SH-SY5Y (cell line): ENCODE measurements around the gene CACNA1A.

Experiments
- GATA2 ChIP-seq: IDR thresholded peaks from 2 replicates; pipeline ENCODE4 v1.6.1; 2011; ENCODE audit warnings: mild to moderate bottlenecking, low read depth, low read length
- GATA3 ChIP-seq: IDR thresholded peaks from 2 replicates; pipeline ENCODE4 v1.6.1; 2011; ENCODE audit warnings: low read depth, mild to moderate bottlenecking, low read length, moderate library complexity

Gene CACNA1A

DNA sequence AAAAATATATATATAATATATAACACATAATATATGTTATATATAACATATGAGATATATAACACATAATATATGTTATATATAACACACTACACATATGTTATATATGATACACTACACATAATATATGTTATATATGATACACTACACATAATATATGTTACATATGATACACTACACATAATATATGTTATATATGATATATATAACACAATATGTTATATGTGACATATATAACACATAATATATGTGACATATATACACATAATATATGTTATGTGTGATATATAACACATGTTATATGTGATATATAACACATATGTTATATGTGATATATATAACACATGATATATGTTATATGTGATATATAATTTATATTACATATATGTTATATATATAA lies 129.7 kb downstream of the CACNA1A start:
- TF ChIP-seq GATA2 = no peak
- no peak for TF ChIP-seq GATA3

DNA sequence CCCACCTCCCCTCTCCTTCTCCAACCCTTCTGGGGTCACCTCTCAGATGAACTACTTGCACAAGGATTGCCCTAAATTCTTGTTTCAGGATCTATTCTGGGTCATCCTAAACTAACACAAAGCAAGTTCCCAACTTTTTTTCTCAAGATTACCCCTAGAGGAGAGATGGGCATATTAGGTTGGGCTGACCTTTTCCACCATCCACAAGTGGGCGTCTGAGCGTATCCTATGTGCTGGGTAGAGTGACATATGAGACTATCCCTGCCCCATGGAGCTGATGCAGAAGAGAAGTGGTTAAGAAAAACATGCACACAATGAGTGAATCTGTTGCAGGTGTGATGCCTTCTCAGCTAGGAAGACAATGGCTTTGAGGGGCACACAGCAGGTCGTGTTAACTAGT lies 132.7 kb downstream of the CACNA1A start:
- TF ChIP-seq GATA2 (no peak), GATA3 (no peak)

DNA sequence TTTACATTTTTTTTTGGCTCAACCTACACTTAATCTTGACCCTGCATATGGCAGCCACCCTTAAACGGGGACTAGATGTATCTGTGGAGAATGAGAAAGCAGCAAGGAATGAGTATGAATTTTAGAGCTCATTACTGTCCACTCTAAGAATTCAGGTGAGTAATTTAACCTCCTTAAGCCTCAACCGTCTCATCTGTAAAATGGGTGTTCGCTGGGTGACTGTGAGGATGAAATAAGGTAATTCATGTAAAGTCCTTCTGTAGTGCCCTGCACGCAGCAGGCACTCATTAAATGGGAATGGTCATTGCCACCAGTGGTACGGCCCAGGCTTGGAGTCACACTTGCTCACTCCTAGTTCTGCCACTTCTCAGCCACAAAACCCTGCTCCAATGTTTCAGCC lies 135.3 kb downstream of the CACNA1A start:
- TF ChIP-seq GATA3 (no peak), GATA2 (no peak)

DNA sequence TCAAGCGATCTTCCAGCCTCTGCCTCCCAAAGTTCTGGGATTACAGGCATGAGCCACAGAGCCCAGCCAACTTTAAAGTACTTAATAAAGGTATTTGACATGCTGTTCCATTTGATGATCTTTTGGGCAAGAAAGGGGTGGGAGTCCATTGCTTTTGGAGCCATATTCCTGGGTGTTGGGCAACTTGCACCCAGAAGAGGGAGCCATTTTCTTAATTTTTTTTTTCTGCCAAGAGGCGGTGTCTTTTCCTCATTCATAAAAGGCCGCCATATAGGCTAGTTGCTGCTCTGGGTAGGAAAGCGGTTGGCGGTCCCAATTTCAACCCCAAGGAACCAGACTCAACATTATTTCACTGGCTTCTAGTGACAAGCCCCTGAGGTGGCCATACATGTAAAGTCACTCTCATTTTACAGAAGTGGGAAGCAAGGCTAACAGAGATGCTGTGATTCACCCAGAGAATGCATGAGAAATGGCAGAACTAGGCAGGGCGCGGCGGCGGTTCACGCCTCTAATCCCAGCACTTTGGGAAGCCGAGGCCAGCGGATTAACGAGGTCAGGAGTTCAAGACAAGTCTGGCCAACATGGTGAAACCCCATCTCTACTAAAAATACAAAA lies 139.6 kb downstream of the CACNA1A start:
- TF ChIP-seq GATA2 = no peak
- no peak for TF ChIP-seq GATA3

DNA sequence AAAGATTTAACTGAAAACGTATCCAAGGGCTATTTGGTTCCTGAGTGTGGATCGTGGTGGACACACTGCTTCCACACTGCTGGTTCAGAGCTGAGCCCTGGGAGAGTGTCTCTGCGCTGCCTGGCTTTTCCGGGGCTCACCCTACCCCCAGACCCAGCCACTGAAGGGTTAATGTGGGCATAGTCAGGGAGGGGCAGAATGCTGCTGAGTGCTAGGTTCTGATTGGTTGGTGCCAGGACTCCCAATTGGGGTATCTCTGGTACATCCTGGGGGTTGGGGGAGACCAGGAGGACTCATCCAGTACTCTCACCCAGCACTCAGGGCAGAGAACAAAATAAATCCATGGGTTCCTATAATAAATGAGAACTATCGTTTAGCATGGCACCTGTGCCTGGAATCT lies 142.3 kb downstream of the CACNA1A start:
- TF ChIP-seq GATA2 (no peak), GATA3 (no peak)

DNA sequence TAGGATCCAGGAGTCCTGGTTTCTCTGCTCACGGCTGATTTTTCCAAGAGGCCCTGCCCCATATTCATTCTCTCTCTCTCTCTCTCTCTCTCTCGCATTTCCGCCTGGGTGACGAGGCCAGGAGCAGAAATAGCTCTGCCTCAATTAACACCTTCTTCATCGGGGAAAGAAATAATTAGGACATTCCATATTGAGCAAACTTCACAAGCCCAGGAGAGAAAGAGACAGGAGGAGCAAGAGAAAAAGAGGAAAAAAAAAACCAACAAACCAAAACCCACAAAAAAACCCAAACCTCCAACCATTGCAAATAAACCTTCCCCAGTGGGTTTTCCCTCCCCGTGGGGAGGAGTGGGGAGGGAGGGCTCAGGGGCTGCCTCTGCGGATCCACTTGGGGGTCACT lies 143.0 kb downstream of the CACNA1A start:
- TF ChIP-seq GATA3 (no peak), GATA2 (no peak)

DNA sequence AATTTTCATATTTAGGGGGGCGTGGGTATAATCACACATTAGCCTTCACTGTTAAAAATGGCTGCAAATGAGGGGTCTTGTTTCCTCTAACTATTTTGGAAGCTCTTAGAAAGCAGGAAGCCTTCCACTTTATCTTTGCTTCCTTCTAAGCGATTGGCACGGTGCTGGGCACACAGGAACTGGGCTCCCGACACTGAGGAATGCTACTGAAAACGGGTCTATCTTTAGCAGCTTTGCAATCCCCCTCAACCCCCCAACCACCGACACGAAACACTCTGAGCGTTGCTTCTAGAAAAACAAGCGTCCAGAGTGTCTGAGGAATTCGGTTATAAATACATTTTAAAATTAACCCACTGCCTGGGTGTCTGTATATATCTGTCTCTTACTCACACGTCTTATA lies 143.6 kb downstream of the CACNA1A start:
- no peak for TF ChIP-seq GATA2
- no peak for TF ChIP-seq GATA3

DNA sequence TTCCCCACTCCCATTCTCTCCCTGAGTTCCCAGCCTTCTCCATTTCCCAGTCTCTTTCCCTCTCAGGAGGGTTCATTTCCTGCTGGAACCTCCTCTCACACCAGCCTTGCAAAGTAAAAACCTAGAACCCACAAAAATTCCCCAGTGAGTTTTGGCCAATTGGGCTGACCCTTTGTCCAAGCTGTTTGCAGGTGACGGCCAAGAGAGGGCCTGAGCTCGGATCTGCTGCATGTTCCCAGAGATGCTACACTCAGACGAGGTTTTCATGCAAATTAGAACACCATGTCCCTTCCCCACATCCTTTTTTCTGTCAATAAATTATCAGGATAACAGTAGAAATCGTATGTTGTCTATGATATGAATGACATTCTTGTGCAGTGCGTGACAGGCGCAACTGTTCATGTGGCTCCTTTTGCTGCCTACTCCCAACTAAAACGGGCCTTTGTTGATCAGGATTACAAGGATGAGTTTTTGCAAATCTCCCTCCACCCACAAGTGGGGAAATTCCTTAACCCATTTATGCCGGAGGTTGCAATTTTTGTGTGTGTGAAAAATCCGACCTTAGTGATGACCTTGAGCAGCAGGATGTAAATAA lies 149.5 kb downstream of the CACNA1A start:
- TF ChIP-seq GATA3 (no peak), GATA2 (no peak)

DNA sequence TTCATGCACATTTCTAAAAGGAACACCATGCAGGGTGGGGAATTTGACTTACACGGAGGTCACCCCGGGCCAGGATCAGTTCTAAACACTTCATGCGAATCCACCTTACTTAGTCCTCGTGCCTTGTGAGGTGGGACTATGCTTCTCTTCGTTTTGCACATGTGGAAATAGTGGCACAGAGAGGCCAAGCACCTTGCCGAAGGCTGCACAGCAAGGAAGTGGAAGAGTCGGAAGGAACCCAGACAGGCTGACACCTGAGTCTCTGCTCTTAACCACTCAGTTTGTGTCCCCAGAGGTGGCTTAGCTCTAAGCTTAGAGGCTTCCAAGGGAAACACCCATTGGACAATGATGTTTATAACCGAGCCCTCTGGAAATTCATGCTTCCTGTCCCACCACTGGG lies 150.1 kb downstream of the CACNA1A start:
- TF ChIP-seq GATA3 = no peak
- no peak for TF ChIP-seq GATA2

DNA sequence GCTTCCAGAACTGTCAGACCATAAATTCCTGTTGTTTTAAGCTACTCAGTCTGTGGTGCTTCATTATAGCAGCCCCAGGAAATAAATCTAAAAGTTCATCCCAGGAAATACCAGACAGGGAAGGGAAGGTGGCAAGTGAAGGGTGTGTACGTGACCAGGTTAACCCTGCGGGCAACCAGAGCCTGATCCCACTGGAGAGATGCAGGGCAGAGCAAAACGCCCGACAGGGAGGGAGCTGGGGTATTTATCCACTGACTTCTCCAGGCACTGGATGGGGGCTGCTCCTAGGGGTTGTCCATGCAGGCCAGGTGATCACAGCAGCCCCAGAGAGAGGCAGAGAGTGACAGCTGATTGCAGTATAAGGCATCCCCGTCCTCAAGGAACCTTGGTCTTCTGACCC lies 150.9 kb downstream of the CACNA1A start:
- TF ChIP-seq GATA3 (no peak), GATA2 (no peak)

DNA sequence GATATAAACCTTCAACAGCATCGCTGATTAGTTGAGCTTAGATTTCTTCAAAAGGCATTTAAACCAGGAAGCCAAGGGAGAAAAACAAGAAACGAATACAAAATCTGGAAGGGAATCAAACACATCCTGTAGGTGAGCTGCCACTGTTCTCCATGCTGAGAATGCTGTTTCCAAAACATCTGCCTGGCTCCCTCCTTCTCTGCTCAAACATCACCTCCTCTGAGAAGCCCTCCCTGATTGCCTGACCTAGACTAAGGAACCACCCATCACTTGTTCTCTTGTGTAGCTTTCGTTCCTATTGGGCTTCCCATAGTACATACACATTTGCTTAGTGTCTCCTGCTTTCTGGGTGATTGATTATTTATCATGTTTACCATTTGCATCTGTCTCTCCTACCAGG lies 152.7 kb downstream of the CACNA1A start:
- TF ChIP-seq GATA3 (no peak), GATA2 (no peak)

DNA sequence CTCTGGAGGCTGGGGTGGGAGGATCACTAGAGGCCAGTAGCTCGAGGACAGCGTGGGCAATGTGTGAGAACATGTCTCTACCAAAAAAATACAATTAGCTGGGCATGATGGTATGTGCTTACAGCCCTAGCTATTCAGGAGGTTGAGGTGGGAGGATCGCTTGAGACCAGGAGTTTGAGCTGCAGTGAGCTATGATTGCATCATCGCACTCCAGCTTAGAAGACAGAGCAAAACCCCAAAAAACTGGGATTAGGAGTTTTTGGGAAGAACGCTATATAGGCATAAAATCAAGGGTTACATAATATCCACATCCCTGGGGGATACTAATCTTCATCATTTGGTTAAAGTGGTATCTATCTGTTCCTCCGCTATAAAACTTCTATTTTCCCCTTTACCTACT lies 155.5 kb downstream of the CACNA1A start:
- TF ChIP-seq GATA2 (no peak), GATA3 (no peak)

DNA sequence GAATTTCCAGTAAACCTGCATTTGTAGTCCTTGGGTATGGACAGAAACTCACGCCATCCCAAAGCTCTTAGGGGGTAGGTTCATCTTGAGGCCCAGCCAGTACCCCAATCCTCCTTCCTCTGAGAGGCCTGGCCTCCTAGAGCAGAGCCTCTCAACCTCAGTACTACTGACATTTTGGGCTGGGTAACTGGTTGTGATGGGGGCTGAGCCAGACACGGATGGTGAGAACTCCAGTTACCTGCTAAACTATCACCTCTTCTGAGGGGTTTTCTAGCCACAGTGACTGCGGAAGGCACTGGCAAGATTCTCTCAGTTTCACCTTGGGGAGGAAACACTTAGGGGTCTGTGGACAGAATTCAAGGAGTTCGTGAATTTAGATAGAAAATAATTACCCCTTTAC lies 156.2 kb downstream of the CACNA1A start:
- no peak for TF ChIP-seq GATA2
- TF ChIP-seq GATA3 = no peak

DNA sequence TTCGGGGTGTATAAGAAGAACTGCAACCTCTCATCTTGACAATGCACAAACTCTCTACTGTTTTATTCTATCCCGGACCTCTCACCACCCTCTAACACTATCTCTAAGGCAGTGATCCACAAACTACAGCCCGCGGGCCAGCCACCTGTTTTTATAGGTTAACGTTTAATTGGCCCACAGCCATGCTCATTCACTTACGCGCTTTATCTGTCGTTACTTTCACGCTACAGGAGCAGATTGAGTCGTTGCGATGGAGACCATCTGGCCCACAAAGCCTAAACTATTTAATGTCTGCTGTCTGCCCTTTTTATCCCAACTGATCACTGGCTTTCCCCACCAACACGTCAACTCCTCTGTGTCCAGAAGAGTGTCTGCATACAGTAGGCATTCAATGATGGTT lies 158.9 kb downstream of the CACNA1A start:
- TF ChIP-seq GATA2 = no peak
- no peak for TF ChIP-seq GATA3

DNA sequence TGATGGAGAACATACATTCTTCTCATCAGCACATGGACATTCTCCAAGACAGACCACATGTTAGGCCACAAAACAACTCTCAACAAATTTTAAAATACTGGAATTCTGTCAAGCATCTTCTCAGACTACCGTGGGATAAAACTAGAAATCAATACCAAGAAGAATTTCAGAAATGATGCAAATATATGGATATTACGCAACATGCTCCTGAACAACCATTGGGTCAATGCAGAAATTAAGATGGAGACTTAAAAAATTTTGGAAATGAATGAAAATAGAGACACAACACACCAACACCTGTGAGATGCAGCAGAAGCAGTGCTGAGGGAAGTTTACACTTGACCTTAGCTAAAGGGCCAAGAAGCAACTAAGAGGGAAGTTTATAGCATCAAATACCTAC lies 162.8 kb downstream of the CACNA1A start:
- TF ChIP-seq GATA3 (no peak), GATA2 (no peak)

DNA sequence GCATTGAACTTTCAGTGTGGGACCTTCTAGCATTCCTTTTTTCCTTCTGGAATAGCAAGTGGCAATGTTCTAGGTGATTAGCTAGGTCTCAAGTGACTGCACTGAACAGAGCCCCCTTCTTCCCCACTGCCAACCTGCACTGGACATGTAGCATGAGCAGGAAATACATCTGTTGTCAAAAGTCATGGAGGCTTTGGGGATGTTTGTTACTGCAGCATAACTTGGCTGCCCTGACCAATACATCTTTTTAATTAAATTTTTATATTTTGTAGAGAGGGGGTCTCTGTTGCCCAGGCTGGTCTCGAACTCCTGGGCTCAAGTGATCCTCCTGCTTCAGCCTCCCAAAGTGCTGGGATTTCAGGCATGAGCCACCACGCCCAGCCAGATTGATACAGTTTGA lies 163.6 kb downstream of the CACNA1A start:
- TF ChIP-seq GATA2 = no peak
- TF ChIP-seq GATA3 = no peak
